HG02884 (cell line): ENCODE data around the gene CHCHD6.

Experiments
- ATAC-seq: cut with Tn5 transposase; IDR thresholded peaks from one replicate; pipeline ENCODE4 v1.9.1; 2021; ENCODE audit warnings: mild to moderate bottlenecking, moderate library complexity; ENCODE audit not compliant: unreplicated experiment

The CHCHD6 gene

DNA sequence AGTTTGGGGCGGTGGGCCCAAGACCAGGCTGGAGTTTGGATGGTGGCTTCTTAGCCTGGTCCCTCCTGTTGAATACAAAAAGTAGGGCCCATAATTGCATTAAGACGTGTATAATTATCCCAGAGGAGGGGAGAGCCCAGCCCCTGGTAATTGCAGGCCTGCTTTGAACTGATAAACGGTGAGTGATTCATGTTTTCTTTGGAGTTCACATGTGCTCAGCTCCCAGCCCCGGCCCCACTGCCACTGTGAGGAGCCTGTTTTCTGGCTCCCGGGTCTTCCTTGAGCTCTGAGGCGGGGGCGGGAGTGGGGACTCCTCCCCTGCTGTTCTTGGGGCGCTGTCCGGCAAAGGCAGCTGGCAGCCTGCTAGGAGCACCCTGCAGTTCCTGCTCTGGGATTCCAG is 282.0 kb downstream of the CHCHD6 start:
- ATAC-seq, result no peak

- no peak for ATAC-seq
These were observed 283.1 kb downstream of the CHCHD6 start for GRCh38 chr3:126987129-126987528.

GRCh38 chr3:126987596-126987995 is 283.6 kb downstream of the CHCHD6 start:
- no peak for ATAC-seq

DNA sequence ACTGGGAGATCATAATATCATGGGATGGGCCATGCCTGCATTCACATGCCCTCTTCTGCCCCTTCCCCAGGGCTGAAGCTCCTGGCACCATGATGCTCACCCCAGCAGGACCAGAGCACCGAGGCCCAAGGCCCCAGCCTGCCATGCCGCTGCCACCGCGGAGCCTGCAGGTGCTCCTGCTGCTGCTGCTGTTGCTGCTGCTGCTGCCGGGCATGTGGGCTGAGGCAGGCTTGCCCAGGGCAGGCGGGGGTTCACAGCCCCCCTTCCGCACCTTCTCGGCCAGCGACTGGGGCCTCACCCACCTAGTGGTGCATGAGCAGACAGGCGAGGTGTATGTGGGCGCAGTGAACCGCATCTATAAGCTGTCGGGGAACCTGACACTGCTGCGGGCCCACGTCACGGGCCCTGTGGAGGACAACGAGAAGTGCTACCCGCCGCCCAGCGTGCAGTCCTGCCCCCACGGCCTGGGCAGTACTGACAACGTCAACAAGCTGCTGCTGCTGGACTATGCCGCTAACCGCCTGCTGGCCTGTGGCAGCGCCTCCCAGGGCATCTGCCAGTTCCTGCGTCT is 284.5 kb downstream of the CHCHD6 start:
- no peak for ATAC-seq

DNA sequence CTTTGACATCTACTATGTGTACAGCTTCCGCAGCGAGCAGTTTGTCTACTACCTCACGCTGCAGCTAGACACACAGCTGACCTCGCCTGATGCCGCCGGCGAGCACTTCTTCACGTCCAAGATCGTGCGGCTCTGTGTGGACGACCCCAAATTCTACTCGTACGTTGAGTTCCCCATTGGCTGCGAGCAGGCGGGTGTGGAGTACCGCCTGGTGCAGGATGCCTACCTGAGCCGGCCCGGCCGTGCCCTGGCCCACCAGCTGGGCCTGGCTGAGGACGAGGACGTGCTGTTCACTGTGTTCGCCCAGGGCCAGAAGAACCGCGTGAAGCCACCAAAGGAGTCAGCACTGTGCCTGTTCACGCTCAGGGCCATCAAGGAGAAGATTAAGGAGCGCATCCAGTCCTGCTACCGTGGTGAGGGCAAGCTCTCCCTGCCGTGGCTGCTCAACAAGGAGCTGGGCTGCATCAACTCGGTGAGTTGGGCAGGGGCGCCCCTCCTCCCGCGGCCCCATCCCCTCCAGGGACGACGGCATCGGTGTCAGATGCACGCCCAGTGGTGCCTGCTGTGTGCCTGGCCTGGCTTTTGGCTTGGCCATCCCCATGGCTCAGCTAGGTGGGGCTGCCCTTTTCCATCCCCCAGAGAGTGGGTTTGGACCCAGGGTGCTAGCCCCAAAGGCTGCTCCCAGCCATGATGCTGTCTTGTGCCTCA is 285.4 kb downstream of the CHCHD6 start:
- no peak for ATAC-seq

GRCh38 chr3:126990024-126990700 is 286.1 kb downstream of the CHCHD6 start:
- ATAC-seq, result no peak

DNA sequence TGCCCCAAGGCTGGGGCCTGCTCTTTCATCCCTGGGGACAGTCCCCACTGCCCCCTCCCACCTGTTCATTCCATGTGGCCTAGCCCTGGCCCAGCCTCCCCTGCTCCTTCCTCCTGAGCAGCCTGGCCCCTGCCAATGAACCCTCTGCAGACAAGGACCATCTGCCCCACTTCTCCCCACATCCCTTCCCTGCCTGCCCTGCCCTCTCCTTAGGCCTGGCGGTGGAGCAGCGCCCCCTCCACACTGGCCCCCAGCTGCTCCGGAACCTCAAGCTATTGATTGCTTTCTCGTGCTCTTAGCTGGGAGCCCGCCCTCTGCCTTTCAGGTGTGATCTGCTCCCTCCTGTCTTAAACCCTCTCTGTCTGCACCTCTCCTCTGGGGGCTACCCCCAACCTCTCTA is 286.9 kb downstream of the CHCHD6 start:
- no peak for ATAC-seq

- no peak for ATAC-seq
These were observed 287.5 kb downstream of the CHCHD6 start for GRCh38 chr3:126991366-126992200.

DNA sequence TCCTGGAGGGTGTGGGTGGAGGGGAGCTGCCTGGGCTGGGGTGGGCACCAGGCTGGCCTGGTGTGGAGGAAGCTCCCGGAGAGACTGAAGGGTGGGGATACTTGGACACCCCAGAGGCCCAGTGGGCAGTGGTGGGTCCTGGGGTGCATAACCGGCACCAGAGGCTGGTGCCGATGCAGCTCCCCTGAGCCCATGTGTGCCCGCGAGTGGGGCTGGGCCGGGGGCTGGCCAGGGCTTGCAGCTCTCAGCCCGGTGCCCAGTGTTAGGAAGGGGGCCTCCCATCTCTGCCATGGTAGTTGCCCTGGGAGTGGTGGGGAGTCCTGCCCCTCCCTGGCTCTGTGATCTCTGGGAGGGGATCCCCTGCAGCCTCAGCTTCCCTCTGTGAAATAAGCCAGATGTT is 288.2 kb downstream of the CHCHD6 start:
- no peak for ATAC-seq

- no peak for ATAC-seq
These were observed 288.7 kb downstream of the CHCHD6 start for GRCh38 chr3:126992776-126993175.

DNA sequence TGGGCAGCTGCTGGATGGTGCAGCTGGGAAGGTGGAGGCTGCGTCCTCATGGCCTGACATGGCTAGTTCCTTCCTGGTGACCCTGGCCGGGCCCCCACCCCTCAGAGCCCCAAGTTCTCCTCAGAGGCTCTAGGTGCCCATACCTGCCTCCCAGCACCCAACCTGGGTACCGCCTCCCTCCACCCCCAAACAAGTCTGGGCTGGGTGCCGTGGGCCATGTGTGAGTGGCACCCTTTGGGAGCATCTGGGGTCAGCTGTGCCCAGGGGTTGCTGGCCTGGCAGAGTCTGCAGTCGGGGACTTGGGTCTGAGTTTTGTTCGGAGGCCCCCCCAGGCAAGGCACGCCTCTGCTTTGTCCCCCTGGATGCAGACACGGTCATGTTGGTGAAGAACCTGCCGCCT is 289.4 kb downstream of the CHCHD6 start:
- no peak for ATAC-seq

GRCh38 chr3:126994661-126995245 is 290.7 kb downstream of the CHCHD6 start:
- no peak for ATAC-seq

GRCh38 chr3:126995254-126995780 is 291.3 kb downstream of the CHCHD6 start:
- no peak for ATAC-seq

- ATAC-seq, result no peak
These were observed 292.0 kb downstream of the CHCHD6 start for GRCh38 chr3:126995926-126996512.

DNA sequence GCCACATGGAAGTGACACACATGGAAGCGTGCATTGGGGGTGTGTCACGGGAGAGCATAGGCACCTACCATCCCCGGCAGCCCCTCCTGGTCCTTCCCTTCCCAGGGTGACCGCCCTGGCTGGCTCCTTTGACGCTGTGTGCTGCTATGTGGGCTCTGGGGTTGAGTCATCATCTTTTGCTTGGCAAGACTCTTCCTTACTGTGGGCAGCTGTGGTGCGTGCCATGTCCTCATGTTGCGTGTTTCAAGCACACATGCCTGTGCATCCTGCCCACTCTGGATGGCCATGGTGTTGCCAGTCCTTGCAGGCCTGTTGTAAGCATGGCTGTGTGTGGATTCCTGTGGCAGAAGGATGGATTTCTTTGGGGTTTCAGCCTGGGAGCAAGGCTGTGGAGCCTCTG is 292.9 kb downstream of the CHCHD6 start:
- ATAC-seq, result no peak

DNA sequence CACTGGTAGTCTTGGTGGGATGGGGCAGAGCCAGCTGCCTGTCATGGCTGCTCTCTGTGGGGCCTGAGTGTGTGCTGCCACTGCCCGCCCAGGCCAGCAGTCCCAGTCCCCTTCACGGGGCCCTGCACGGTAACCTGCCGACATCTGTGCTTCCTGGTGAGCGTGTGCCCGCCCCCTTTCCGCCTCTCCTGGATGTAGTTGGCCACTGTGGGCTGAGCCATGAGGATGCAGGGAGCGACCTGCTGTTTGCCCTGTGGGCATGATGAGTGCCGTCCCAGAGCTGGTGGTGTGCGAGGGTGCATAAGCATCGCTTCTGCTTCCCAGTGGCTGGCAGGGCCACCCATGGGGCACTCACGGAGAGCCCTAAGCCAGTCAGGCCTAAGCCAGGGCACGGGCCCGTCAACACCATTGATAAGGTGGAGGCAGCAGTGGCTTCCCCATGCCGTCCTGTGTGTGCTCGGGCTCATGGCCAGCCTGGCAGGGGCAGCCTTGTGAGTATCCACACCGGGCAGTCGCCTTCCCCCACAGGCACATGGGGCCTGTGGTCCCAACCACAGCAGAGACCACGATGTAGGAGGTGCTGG is 293.5 kb downstream of the CHCHD6 start:
- no peak for ATAC-seq

GRCh38 chr3:126998320-126998719 is 294.3 kb downstream of the CHCHD6 start:
- no peak for ATAC-seq

- ATAC-seq, result no peak
These were observed 294.7 kb downstream of the CHCHD6 start for GRCh38 chr3:126998728-126999127.

GRCh38 chr3:126999383-126999782 is 295.3 kb downstream of the CHCHD6 start:
- ATAC-seq, result no peak

GRCh38 chr3:127000119-127000518 is 296.1 kb downstream of the CHCHD6 start:
- ATAC-seq, result no peak
